ENCODE data around the gene NRXN3. TPM values are rescaled to one million over a fixed set of nuclear protein-coding genes. Genes with fewer than 3 reads are reported as not detected.

The NRXN3 gene
- total RNA-seq, 2 donors from 2014 or later: 1.2 to 7.8 TPM

- H3K36me3 ChIP-seq: no peaks in the 10 kb centered on the region
- TF ChIP-seq CTCF (IDR thresholded peaks at IDR 0.05): no peak
- intact Hi-C loops (cut with DNase I): no loop called here
- no peaks in the 10 kb centered on the region for H3K4me1 ChIP-seq
- H3K27ac ChIP-seq: no peak overlapping the region
- H3K9me3 ChIP-seq: no peaks in the 10 kb centered on the region
- no peaks in the 10 kb centered on the region for H3K27me3 ChIP-seq
- no peak for DNase-seq
- no peak overlapping the region for H3K9ac ChIP-seq (ENCODE audit: low read depth in 2 of 2, low read length in 2 of 2)
- no peak overlapping the region for H3K4me3 ChIP-seq
Measured at GRCh38 chr14:79862045-79862444, 1691.9 kb downstream of the NRXN3 start.

DNA sequence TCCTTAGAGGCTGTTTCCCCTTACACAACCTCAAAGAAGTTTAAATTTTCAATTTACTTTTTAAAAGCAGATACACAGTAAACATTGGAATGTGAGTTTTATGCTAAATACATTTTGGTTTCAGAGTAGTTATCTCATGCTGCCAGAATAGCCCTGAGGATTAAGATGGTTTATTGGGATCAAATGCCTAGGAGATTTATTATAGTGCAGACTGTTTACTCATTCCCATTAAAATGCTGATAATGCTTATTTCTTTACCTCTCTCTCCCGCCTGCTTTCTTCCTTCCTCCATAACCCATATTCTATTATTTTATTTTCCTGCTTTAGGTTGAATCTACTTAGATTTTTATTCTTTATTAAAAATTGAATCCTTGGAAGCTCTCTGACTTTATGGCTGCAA lies 1701.0 kb downstream of the NRXN3 start:
- H3K4me3 ChIP-seq: no peak overlapping the region
- no peak for TF ChIP-seq CTCF (IDR thresholded peaks at IDR 0.05)
- intact Hi-C loops (cut with DNase I): no loop called here
- no peaks in the 10 kb centered on the region for H3K27me3 ChIP-seq
- no peak for DNase-seq
- H3K36me3 ChIP-seq: no peaks in the 10 kb centered on the region
- H3K27ac ChIP-seq: no peak overlapping the region
- no peak overlapping the region for H3K9ac ChIP-seq (ENCODE audit: low read depth in 2 of 2, low read length in 2 of 2)
- no peaks in the 10 kb centered on the region for H3K9me3 ChIP-seq
- H3K4me1 ChIP-seq: no peaks in the 10 kb centered on the region

DNA sequence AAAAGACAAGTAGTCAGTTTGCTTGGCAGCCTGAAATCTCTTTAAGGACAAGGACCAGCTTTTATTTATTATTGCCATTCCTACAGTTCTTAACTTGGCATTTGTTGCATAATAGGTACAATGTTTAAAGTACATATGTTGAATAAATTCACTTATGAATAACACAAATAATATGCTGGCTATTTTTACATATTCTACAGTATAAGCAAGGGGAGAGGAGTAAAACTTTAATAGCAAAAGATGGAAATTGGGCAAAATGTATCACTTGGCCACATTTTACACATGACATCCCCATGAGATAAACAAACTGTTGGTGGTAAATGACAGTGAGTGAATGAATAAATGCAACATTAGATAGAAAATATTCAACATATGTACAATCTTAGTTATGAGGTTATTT lies 1708.1 kb downstream of the NRXN3 start:
- H3K9me3 ChIP-seq: no peaks in the 10 kb centered on the region
- no peak overlapping the region for H3K9ac ChIP-seq (ENCODE audit: low read depth in 2 of 2, low read length in 2 of 2)
- DNase-seq: no peak
- no peaks in the 10 kb centered on the region for H3K4me1 ChIP-seq
- H3K4me3 ChIP-seq: no peak overlapping the region
- H3K27me3 ChIP-seq: no peaks in the 10 kb centered on the region
- intact Hi-C loops (cut with DNase I): no loop called here
- TF ChIP-seq CTCF (IDR thresholded peaks at IDR 0.05): no peak
- no peaks in the 10 kb centered on the region for H3K36me3 ChIP-seq
- H3K27ac ChIP-seq: no peak overlapping the region

- Histone ChIP-seq H3K27me3 (no peaks in the 10 kb centered on the region), H3K4me3 (no peak overlapping the region), H3K36me3 (no peaks in the 10 kb centered on the region), H3K9me3 (no peaks in the 10 kb centered on the region), H3K27ac (no peak overlapping the region), H3K9ac (ENCODE audit: low read depth in 2 of 2, low read length in 2 of 2) (no peak overlapping the region), H3K4me1 (no peaks in the 10 kb centered on the region)
- DNase-seq: no peak
- intact Hi-C loops (cut with DNase I): no loop called here
- TF ChIP-seq CTCF (IDR thresholded peaks at IDR 0.05): no peak
Measured at GRCh38 chr14:79878785-79879184, 1708.6 kb downstream of the NRXN3 start.

DNA sequence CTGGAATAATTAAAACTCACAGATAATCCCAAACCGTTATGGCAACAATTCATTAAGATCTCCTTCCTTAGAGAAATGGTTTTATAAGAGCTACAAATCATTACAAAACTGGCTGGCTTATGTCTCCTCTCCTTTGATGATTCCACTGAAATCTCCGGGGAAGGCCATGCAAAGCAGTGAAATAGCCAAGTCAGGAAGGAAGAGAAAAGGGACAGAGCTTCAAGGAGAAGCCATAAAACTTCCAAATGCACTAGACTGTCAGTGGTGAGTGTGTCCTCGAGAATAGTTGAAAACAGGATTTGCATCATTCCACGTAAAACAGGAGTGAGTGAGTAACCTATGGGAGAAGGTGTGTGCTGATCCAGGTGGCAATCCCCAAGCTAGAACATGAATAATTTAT lies 1711.1 kb downstream of the NRXN3 start:
- Histone ChIP-seq H3K9ac (ENCODE audit: low read depth in 2 of 2, low read length in 2 of 2) (no peak overlapping the region), H3K27ac (no peak overlapping the region), H3K27me3 (no peaks in the 10 kb centered on the region), H3K36me3 (no peaks in the 10 kb centered on the region), H3K4me1 (no peaks in the 10 kb centered on the region), H3K4me3 (no peak overlapping the region), H3K9me3 (no peaks in the 10 kb centered on the region)
- no peak for DNase-seq
- intact Hi-C loops (cut with DNase I): no loop called here
- TF ChIP-seq CTCF (IDR thresholded peaks at IDR 0.05): no peak

DNA sequence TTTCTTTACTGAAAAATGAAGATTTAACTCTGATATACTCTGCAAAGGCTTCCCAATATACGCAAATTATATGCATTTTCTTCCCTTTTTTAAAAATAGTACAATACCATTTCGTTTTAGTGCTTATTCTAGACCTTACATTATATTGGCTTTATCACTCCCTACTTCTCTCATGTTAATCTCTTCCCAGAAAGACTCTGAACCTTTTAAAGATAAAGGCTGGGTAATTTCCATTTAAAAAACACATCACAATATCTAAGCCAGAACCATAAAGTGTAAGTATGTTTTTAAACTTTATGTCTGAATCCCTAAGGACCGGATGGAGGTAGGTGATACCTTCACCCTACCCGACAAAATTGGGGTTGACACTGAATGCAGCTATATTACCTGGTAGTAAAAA lies 1720.4 kb downstream of the NRXN3 start:
- no peak for DNase-seq
- intact Hi-C loops (cut with DNase I): no loop called here

More for the DNA sequence above, 1720.4 kb downstream of the NRXN3 start:
- H3K27ac ChIP-seq: no peak overlapping the region
- no peaks in the 10 kb centered on the region for H3K4me1 ChIP-seq
- no peak for TF ChIP-seq CTCF (IDR thresholded peaks at IDR 0.05)
- H3K36me3 ChIP-seq: no peaks in the 10 kb centered on the region
- no peaks in the 10 kb centered on the region for H3K9me3 ChIP-seq
- H3K4me3 ChIP-seq: no peak overlapping the region
- H3K27me3 ChIP-seq: no peaks in the 10 kb centered on the region
- no peak overlapping the region for H3K9ac ChIP-seq (ENCODE audit: low read depth in 2 of 2, low read length in 2 of 2)

Measured in colonic mucosa (tissue), 4 donors.